Smooth muscle cell (in vitro differentiated cells): Measurements from ENCODE around the gene SLC9A9. TPM values are rescaled to one million over a fixed set of nuclear protein-coding genes. Genes with fewer than 3 reads are reported as not detected.
"Not testable (repeated sequence)": the region's sequence is repeated elsewhere in the genome, so short reads cannot be mapped to it uniquely, and the experiment has no call there.

Experiments
- DNase-seq: peaks from one replicate; lab custom pipeline; 2025; ENCODE audit not compliant: unreplicated experiment; lab: John Stamatoyannopoulos, UW
- H2AFZ ChIP-seq: fragments of 200-600 bp; sonication (generic); 2 replicates; pipeline ENCODE4 v1.6.0; 2016; ENCODE audit warnings: antibody characterized with exemption, low read depth, mild to moderate bottlenecking
- H3F3A ChIP-seq: fragments of 200-600 bp; sonication (generic); 2 replicates; pipeline ENCODE4 v1.6.0; 2017; ENCODE audit warnings: antibody characterized with exemption, low read depth
- H3K27ac ChIP-seq: fragments of 200-600 bp; sonication (generic); 2 replicates; pipeline ENCODE4 v1.5.1; 2016; ENCODE audit warnings: low read depth, mild to moderate bottlenecking
- H3K27me3 ChIP-seq: fragments of 200-600 bp; sonication (generic); 2 replicates; pipeline ENCODE4 v1.6.1; 2016; ENCODE audit warnings: low read depth, mild to moderate bottlenecking
- H3K36me3 ChIP-seq: fragments of 200-600 bp; sonication (generic); 2 replicates; pipeline ENCODE4 v1.5.1; 2016; ENCODE audit warnings: low read depth
- H3K4me1 ChIP-seq: fragments of 200-600 bp; sonication (generic); 2 replicates; pipeline ENCODE4 v1.5.1; 2016; ENCODE audit warnings: low read depth
- H3K4me2 ChIP-seq: fragments of 200-600 bp; sonication (generic); 2 replicates; pipeline ENCODE4 v1.6.0; 2016; ENCODE audit warnings: mild to moderate bottlenecking
- H3K4me3 ChIP-seq: fragments of 200-600 bp; sonication (generic); 2 replicates; pipeline ENCODE4 v1.5.1; 2016; ENCODE audit warnings: mild to moderate bottlenecking
- H3K79me2 ChIP-seq: fragments of 200-600 bp; sonication (generic); 2 replicates; pipeline ENCODE4 v1.6.0; 2016; ENCODE audit warnings: low read depth, mild to moderate bottlenecking
- H3K9ac ChIP-seq: fragments of 200-600 bp; sonication (generic); 2 replicates; pipeline ENCODE4 v1.6.0; 2016; ENCODE audit warnings: low read depth
- H3K9me3 ChIP-seq: fragments of 200-600 bp; sonication (generic); replicated peaks from 2 replicates; pipeline ENCODE4 v1.5.1; 2016; ENCODE audit warnings: low read depth
- H4K20me1 ChIP-seq: fragments of 200-600 bp; sonication (generic); 2 replicates; pipeline ENCODE4 v1.6.0; 2016; ENCODE audit warnings: low read depth
- WGBS: methylation state at CpG from one replicate; pipeline ENCODE4 v1.1.7; 2016; ENCODE audit warnings: low lambda C conversion rate; 5-methylcytosine and 5-hydroxymethylcytosine counted together
- polyA plus RNA-seq: library from polyadenylated mRNA; unstranded; fragments of >200 nt; fragmentation: Nextera tagmentation; extraction: Ambion mirVana; gene quantifications from 2 replicates; pipeline ENCODE4 v1.2.1, GENCODE V29; 2016
- total RNA-seq: library from RNA; depleted of rRNA; stranded (reverse); fragments of >200 nt; gene quantifications from 2 replicates; pipeline ENCODE4 v1.2.3, GENCODE V29; 2014
- TF ChIP-seq, protein P1 (sequence below): fragments of 200-600 bp; sonication (generic); IDR thresholded peaks from 2 replicates; pipeline ENCODE4 v1.5.1; 2017; ENCODE audit warnings: borderline replicate concordance, mild to moderate bottlenecking, antibody characterized with exemption; ENCODE audit not compliant: insufficient read depth, poor library complexity, severe bottlenecking

SLC9A9 gene
- total and polyA plus RNA-seq, 2 experiments from 2014 or later, result 4.0 to 8.9 TPM

DNA sequence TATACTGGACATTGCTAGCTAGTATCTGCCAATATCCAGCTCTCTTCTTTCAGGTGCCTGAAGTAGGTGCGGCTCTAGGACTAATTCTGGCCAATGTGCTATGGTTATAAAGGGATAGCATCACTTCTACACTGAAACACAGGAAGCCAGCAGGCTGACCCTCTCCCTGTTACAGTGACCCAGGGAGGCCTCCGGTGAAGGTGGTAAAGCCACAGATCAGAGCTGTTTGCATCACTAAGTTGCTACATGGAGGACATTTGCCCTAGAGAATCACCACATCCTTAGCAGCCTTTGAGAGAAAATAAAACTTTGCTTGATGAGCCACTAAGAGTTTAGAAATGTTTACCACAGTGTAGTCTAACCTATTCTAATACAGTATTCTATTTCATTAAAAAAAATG is 567.3 kb downstream of the SLC9A9 start:
- no peak overlapping the region for H2AFZ ChIP-seq
- no peak overlapping the region for H3K9ac ChIP-seq
- no peaks in the 10 kb centered on the region for H3K36me3 ChIP-seq
- no peak overlapping the region for H3K4me3 ChIP-seq
- H3K4me2 ChIP-seq, result no peak overlapping the region
- no peaks in the 10 kb centered on the region for H3K4me1 ChIP-seq
- DNase-seq, result no peak
- no peaks in the 10 kb centered on the region for H4K20me1 ChIP-seq
- H3K27me3 ChIP-seq, result no peaks in the 10 kb centered on the region
- TF ChIP-seq, protein P1, sequence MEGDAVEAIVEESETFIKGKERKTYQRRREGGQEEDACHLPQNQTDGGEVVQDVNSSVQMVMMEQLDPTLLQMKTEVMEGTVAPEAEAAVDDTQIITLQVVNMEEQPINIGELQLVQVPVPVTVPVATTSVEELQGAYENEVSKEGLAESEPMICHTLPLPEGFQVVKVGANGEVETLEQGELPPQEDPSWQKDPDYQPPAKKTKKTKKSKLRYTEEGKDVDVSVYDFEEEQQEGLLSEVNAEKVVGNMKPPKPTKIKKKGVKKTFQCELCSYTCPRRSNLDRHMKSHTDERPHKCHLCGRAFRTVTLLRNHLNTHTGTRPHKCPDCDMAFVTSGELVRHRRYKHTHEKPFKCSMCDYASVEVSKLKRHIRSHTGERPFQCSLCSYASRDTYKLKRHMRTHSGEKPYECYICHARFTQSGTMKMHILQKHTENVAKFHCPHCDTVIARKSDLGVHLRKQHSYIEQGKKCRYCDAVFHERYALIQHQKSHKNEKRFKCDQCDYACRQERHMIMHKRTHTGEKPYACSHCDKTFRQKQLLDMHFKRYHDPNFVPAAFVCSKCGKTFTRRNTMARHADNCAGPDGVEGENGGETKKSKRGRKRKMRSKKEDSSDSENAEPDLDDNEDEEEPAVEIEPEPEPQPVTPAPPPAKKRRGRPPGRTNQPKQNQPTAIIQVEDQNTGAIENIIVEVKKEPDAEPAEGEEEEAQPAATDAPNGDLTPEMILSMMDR, result no peak
- H3K79me2 ChIP-seq, result no peaks in the 10 kb centered on the region
- H3K27ac ChIP-seq, result no peak overlapping the region
- H3F3A ChIP-seq, result no peaks in the 10 kb centered on the region
- WGBS, result 99% methylated on average over 2 of the region's 2 CpGs
- H3K9me3 ChIP-seq, result no peaks in the 10 kb centered on the region

GRCh38 chr3:143279567-143279966 is 568.7 kb downstream of the SLC9A9 start:
- not testable (repeated sequence) for H3F3A ChIP-seq, H2AFZ ChIP-seq, H3K27ac ChIP-seq, H3K36me3 ChIP-seq, DNase-seq, H4K20me1 ChIP-seq, H3K27me3 ChIP-seq, H3K4me2 ChIP-seq, H3K4me1 ChIP-seq, H3K9ac ChIP-seq, H3K4me3 ChIP-seq, H3K79me2 ChIP-seq, H3K9me3 ChIP-seq
- WGBS, result over 99% methylated on average over 5 of the region's 5 CpGs

GRCh38 chr3:143278721-143279120 is 569.5 kb downstream of the SLC9A9 start:
- Histone ChIP-seq H4K20me1 (no peaks in the 10 kb centered on the region), H3K4me3 (no peak overlapping the region), H3K4me1 (no peaks in the 10 kb centered on the region), H3K9me3 (no peaks in the 10 kb centered on the region), H3K79me2 (no peaks in the 10 kb centered on the region), H2AFZ (no peak overlapping the region), H3K36me3 (no peaks in the 10 kb centered on the region), H3K27ac (no peak overlapping the region), H3K9ac (no peak overlapping the region), H3K4me2 (no peak overlapping the region), H3F3A (no peaks in the 10 kb centered on the region), H3K27me3 (no peaks in the 10 kb centered on the region)
- TF ChIP-seq, protein P1, result no peak
- WGBS, result 96% methylated on average over 1 of the region's 1 CpG
- no peak for DNase-seq

DNA sequence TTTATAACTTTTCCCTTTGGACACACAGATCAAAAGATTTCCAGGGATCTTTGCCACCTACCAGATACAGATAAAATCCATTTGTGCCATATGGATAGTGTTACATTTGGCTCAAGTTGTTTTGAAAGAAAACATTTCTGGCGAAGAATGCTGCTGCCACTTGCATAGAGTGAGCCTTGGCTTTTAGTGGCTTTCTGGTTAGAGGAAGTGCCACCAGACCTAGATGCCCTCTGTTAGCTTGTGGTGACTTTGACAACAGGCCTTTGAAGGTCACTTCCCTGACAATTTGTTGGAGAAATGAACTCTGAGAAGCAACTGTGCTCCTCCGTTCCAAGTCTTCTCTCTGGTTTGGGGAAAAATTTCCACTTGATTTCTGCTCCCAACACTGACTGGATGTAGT is 570.7 kb downstream of the SLC9A9 start:
- H3K9ac ChIP-seq, result no peak overlapping the region
- no peaks in the 10 kb centered on the region for H4K20me1 ChIP-seq
- no peak overlapping the region for H3K4me2 ChIP-seq
- H3K36me3 ChIP-seq, result no peaks in the 10 kb centered on the region
- H3K4me3 ChIP-seq, result no peak overlapping the region
- H2AFZ ChIP-seq, result no peak overlapping the region
- no peak for DNase-seq
- TF ChIP-seq, protein P1, result no peak
- no peak overlapping the region for H3K27ac ChIP-seq
- WGBS, result 90% methylated on average over 2 of the region's 2 CpGs
- H3K79me2 ChIP-seq, result no peaks in the 10 kb centered on the region
- H3K9me3 ChIP-seq, result no peaks in the 10 kb centered on the region
- H3F3A ChIP-seq, result no peaks in the 10 kb centered on the region
- no peaks in the 10 kb centered on the region for H3K27me3 ChIP-seq
- no peaks in the 10 kb centered on the region for H3K4me1 ChIP-seq
